ENCODE measurements around the gene TOMM20L. TPM values are rescaled to one million over a fixed set of nuclear protein-coding genes. Genes with fewer than 3 reads are reported as not detected.

Gene TOMM20L
- total RNA-seq, 1 donor from 2014 or later = 0.55 TPM

DNA sequence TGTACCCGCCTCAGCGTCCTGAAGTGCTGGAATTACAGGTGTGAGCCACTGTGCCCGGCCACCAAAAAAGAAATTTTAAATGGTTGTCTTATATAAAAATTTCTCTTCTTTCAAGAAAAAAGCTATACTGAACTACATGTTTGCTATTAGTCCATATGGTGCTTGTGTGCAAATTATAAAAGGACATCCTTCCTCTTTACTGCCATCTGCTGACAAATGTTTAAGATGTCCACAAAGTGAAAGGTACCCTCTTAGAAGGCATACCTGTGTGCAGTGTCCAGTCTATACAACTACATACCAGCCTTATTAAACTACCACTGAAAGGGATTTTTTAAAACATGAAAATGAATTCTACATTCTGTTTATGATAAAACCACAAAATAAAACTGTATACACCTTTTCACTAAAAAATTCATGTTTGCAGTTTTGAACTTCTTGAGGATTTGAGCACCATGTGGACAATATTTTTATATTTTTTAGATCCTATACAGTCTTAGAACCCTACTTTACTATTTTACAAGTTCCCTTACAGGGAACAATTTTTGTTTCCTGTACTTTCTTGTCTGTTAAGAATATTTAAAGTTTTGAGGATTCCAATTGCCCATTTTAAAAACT, 32.8 kb upstream of the TOMM20L start:
- Mint-ChIP-seq H3K36me3 (ENCODE audit: insufficient read depth) (peaks cover 20% of the 10 kb centered on the region), H3K4me3 (ENCODE audit: low read depth) (no peak overlapping the region), H3K27ac (no peak overlapping the region), H3K9me3 (ENCODE audit: low read depth) (no peaks in the 10 kb centered on the region), H3K4me1 (ENCODE audit: low read depth) (no peaks in the 10 kb centered on the region), H3K27me3 (no peaks in the 10 kb centered on the region)
- TF ChIP-seq, protein P1, sequence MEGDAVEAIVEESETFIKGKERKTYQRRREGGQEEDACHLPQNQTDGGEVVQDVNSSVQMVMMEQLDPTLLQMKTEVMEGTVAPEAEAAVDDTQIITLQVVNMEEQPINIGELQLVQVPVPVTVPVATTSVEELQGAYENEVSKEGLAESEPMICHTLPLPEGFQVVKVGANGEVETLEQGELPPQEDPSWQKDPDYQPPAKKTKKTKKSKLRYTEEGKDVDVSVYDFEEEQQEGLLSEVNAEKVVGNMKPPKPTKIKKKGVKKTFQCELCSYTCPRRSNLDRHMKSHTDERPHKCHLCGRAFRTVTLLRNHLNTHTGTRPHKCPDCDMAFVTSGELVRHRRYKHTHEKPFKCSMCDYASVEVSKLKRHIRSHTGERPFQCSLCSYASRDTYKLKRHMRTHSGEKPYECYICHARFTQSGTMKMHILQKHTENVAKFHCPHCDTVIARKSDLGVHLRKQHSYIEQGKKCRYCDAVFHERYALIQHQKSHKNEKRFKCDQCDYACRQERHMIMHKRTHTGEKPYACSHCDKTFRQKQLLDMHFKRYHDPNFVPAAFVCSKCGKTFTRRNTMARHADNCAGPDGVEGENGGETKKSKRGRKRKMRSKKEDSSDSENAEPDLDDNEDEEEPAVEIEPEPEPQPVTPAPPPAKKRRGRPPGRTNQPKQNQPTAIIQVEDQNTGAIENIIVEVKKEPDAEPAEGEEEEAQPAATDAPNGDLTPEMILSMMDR (IDR thresholded peaks at IDR 0.05; ENCODE audit: unreplicated experiment) = peak; percentile 40
- DNase-seq (ENCODE audit: low spot score, unreplicated experiment) = no peak

DNA sequence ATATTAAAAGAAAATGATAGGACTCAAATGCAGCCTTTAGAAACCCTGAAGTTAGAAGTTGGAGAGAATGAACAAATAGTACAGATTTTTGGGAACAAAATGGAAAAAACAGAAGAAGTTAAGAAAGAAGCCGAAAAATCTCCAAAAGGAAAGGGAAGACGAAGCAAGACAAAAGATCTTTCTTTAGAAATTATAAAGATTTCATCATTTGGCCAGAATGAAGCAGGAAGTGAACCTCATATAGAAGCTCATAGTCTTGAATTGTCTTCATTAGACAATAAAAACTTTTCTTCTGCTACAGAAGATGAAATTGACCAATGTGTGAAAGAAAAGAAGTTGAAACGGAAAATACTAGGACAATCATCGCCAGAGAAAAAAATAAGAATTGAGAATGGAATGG, 31.4 kb upstream of the TOMM20L start:
- TF ChIP-seq, protein P1 (IDR thresholded peaks at IDR 0.05; ENCODE audit: unreplicated experiment) = no peak

DNA sequence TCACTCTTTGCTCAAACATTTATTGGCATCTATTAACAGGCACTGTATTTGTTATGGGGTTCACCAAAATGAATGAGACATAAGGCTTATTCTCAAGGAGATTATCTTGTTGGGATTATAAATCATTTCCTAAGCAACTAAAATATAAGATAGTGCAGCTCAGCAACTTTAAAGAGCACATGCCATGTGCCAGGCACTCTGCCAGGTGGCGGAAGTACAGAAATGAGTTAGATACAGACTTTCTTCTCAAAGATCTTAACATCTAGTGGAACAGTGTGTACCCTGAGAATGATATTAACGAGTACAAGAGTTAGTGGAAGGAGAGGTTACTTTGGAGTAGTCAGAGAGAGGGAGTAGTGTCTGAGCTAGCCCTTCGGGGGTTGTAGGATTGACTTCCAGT, 28.4 kb upstream of the TOMM20L start:
- DNase-seq (ENCODE audit: low spot score, unreplicated experiment) = no peak
- peaks cover 17% of the 10 kb centered on the region for H3K36me3 Mint-ChIP-seq (ENCODE audit: insufficient read depth)
- peak overlapping the region; percentile 57 for H3K27ac Mint-ChIP-seq
- H3K27me3 Mint-ChIP-seq = no peaks in the 10 kb centered on the region
- TF ChIP-seq, protein P1 (IDR thresholded peaks at IDR 0.05; ENCODE audit: unreplicated experiment) = no peak
- no peaks in the 10 kb centered on the region for H3K4me1 Mint-ChIP-seq (ENCODE audit: low read depth)
- no peak overlapping the region for H3K4me3 Mint-ChIP-seq (ENCODE audit: low read depth)
- H3K9me3 Mint-ChIP-seq (ENCODE audit: low read depth) = no peaks in the 10 kb centered on the region

More for the DNA sequence above, 31.4 kb upstream of the TOMM20L start:
- no peak overlapping the region for H3K27ac Mint-ChIP-seq
- no peak overlapping the region for H3K4me3 Mint-ChIP-seq (ENCODE audit: low read depth)
- H3K27me3 Mint-ChIP-seq = no peaks in the 10 kb centered on the region
- no peaks in the 10 kb centered on the region for H3K9me3 Mint-ChIP-seq (ENCODE audit: low read depth)
- no peak for DNase-seq (ENCODE audit: low spot score, unreplicated experiment)
- peaks cover 22% of the 10 kb centered on the region for H3K36me3 Mint-ChIP-seq (ENCODE audit: insufficient read depth)
- no peaks in the 10 kb centered on the region for H3K4me1 Mint-ChIP-seq (ENCODE audit: low read depth)

DNA sequence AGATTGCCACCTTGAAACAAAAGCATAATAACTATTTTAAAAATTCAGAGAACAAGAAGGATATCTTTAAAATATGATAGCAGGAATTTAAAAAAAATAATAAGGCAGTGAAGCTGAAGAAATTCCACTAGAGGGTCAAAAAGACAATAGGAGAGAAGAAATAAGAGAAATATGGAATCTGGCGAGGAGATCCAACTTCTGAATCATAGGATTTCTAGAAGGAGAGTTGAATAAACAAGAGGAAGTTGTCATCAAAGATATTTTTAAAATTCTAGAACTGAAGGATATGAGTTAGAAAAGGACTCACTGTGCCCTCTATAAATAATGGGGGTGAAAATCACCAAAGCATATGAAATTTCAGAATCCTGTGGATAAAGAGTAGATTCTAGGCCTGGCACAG, 26.8 kb upstream of the TOMM20L start:
- no peak for DNase-seq (ENCODE audit: low spot score, unreplicated experiment)
- no peaks in the 10 kb centered on the region for H3K9me3 Mint-ChIP-seq (ENCODE audit: low read depth)
- H3K36me3 Mint-ChIP-seq (ENCODE audit: insufficient read depth) = peaks cover 17% of the 10 kb centered on the region
- H3K4me3 Mint-ChIP-seq (ENCODE audit: low read depth) = no peak overlapping the region
- TF ChIP-seq, protein P1 (IDR thresholded peaks at IDR 0.05; ENCODE audit: unreplicated experiment) = no peak
- no peak overlapping the region for H3K27ac Mint-ChIP-seq
- H3K4me1 Mint-ChIP-seq (ENCODE audit: low read depth) = no peaks in the 10 kb centered on the region
- no peaks in the 10 kb centered on the region for H3K27me3 Mint-ChIP-seq

DNA sequence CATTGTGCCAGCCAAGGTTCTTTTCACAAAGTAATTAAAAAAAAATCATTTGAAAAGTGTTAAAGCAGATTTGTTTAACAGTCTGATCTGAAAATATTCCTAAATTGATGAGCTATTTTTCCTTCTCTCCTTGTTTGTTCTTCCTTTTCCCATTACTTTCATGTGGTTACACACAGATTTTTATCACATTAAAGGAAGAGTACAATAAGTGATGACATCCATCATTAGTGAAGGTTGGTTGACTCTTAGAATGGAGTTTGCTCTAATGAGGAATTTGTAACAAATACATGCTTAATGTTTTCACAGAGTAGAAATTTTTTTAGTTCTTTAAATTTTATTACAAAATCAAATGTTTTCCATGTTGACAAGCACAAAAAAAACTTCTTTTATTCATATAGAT, 18.9 kb upstream of the TOMM20L start:
- no peaks in the 10 kb centered on the region for H3K27me3 Mint-ChIP-seq
- H3K4me1 Mint-ChIP-seq (ENCODE audit: low read depth) = no peaks in the 10 kb centered on the region
- H3K27ac Mint-ChIP-seq = no peak overlapping the region
- H3K4me3 Mint-ChIP-seq (ENCODE audit: low read depth) = no peak overlapping the region
- peaks cover 11% of the 10 kb centered on the region for H3K9me3 Mint-ChIP-seq (ENCODE audit: low read depth)
- TF ChIP-seq, protein P1 (IDR thresholded peaks at IDR 0.05; ENCODE audit: unreplicated experiment) = no peak
- peaks cover 23% of the 10 kb centered on the region for H3K36me3 Mint-ChIP-seq (ENCODE audit: insufficient read depth)
- no peak for DNase-seq (ENCODE audit: low spot score, unreplicated experiment)

Data from progenitor cell of endocrine pancreas (in vitro differentiated cells).